Type B pancreatic cell (in vitro differentiated cells): ENCODE measurements around the gene PAK6. TPM values are rescaled to one million over a fixed set of nuclear protein-coding genes. Genes with fewer than 3 reads are reported as not detected.

Source experiments
- DNase-seq: peaks from one replicate; pipeline ENCODE4 v3.0.0; 2021; ENCODE audit warnings: mixed read lengths; ENCODE audit not compliant: unreplicated experiment; ENCODE audit errors: extremely low spot score
- H3K27ac Mint-ChIP-seq: 2 replicates; pipeline ENCODE4 v1.8.0; 2021; ENCODE audit warnings: mild to moderate bottlenecking, mixed read lengths
- H3K27me3 Mint-ChIP-seq: 2 replicates; pipeline ENCODE4 v1.8.0; 2021; ENCODE audit warnings: mixed read lengths
- H3K36me3 Mint-ChIP-seq: 2 replicates; pipeline ENCODE4 v1.8.0; 2021; ENCODE audit warnings: mixed read lengths
- H3K4me1 Mint-ChIP-seq: one replicate; pipeline ENCODE4 v1.8.0; 2021; ENCODE audit warnings: mixed read lengths; ENCODE audit not compliant: unreplicated experiment
- H3K4me3 Mint-ChIP-seq: 2 replicates; pipeline ENCODE4 v1.8.0; 2021; ENCODE audit warnings: mild to moderate bottlenecking, mixed read lengths
- H3K9me3 Mint-ChIP-seq: 2 replicates; pipeline ENCODE4 v1.8.0; 2021; ENCODE audit warnings: mixed read lengths
- total RNA-seq: library from RNA; stranded (reverse); gene quantifications from 2 replicates; pipeline ENCODE4 v1.2.1, GENCODE V29; 2021; ENCODE audit warnings: low replicate concordance
- TF ChIP-seq, protein P1 (sequence below): fragments of 200-600 bp; sonication (generic); conservative IDR thresholded peaks from 2 replicates; pipeline ENCODE4 v1.5.0; 2021; ENCODE audit warnings: antibody characterized with exemption, mild to moderate bottlenecking

Gene PAK6
- total RNA-seq, 1 donor from 2014 or later = 7.8 TPM

DNA sequence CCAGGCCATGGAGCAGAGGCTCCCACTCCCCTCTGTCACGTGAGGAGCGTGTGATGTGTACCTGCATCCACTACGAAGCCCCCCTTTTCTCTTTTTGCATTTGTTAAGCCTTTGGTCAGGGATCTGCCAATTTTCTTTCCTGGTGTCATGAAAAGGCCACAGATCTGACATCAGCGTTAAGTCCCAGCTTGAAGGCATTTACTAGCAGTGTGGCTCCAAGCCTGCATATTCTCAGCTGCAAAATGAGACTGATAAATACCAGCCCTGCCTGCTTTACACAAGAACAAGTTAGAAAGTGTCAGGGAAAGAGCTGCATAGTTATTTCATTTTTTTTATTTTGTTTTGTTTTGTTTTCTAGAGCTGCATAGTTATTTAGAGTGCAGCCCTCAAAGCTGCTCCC is 46.3 kb downstream of the PAK6 start:
- TF ChIP-seq, protein P1, sequence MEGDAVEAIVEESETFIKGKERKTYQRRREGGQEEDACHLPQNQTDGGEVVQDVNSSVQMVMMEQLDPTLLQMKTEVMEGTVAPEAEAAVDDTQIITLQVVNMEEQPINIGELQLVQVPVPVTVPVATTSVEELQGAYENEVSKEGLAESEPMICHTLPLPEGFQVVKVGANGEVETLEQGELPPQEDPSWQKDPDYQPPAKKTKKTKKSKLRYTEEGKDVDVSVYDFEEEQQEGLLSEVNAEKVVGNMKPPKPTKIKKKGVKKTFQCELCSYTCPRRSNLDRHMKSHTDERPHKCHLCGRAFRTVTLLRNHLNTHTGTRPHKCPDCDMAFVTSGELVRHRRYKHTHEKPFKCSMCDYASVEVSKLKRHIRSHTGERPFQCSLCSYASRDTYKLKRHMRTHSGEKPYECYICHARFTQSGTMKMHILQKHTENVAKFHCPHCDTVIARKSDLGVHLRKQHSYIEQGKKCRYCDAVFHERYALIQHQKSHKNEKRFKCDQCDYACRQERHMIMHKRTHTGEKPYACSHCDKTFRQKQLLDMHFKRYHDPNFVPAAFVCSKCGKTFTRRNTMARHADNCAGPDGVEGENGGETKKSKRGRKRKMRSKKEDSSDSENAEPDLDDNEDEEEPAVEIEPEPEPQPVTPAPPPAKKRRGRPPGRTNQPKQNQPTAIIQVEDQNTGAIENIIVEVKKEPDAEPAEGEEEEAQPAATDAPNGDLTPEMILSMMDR = no peak
- Mint-ChIP-seq H3K27me3 (peaks cover 59% of the 10 kb centered on the region), H3K36me3 (no peaks in the 10 kb centered on the region), H3K4me3 (peak overlapping the region; percentile 76), H3K27ac (peak overlapping the region; percentile 61), H3K9me3 (no peaks in the 10 kb centered on the region), H3K4me1 (peaks cover 28% of the 10 kb centered on the region)
- DNase-seq = no peak

DNA sequence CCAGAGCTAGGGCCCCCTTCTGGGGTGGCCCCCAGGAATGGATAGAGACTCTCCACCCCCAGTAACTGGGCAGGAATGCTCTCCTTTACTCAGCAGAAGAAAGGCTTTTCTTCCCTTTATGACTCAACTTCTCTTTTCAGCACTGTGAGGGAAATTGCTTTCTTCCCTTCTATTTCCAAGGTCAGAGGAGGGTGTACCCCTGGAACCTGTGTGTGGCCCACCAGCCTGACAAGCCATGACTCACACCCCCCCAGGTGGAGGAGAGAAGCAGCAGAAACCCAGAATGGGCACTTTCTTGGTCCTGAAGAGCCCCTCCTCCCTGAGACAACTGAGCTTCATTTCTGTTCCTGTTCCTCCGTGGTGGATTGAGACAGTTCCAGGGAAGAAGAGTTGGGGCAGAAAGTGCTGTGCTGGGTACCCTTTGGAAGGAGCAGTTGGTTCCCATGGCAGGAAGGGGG is 46.7 kb downstream of the PAK6 start:
- Mint-ChIP-seq H3K27ac (peak overlapping the region; percentile 61), H3K4me3 (peak overlapping the region; percentile 76), H3K4me1 (peaks cover 23% of the 10 kb centered on the region), H3K27me3 (peaks cover 58% of the 10 kb centered on the region), H3K36me3 (no peaks in the 10 kb centered on the region), H3K9me3 (no peaks in the 10 kb centered on the region)
- TF ChIP-seq, protein P1 = no peak
- no peak for DNase-seq

DNA sequence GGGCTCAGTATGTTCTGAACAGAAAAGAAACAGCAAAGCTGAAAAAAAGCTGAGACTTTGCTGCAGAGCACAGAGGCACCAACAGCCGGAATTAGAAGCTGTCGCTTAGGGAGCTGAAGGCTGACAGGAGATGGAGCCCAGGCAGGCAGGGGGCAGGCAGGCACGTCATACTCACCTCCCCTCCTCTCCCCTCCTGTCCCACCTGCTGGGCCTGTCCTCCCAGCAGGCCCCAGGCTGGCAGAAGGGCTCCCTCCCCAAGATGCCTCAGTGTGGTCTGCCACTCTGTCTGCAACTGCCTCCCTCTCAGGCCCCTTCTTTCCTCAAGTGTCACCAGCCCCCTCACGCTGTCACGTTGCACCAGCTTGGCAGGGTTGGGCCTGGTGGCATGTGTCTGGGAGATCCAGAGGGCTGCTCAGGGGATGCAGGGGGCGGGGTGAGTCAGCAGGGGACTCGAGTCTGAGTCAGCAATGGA is 47.2 kb downstream of the PAK6 start:
- peaks cover 54% of the 10 kb centered on the region for H3K27me3 Mint-ChIP-seq
- TF ChIP-seq, protein P1 = no peak
- H3K9me3 Mint-ChIP-seq = no peaks in the 10 kb centered on the region
- peak overlapping the region; percentile 61 for H3K27ac Mint-ChIP-seq
- H3K4me1 Mint-ChIP-seq = peaks cover 22% of the 10 kb centered on the region
- DNase-seq = no peak
- no peaks in the 10 kb centered on the region for H3K36me3 Mint-ChIP-seq
- H3K4me3 Mint-ChIP-seq = no peak overlapping the region

DNA sequence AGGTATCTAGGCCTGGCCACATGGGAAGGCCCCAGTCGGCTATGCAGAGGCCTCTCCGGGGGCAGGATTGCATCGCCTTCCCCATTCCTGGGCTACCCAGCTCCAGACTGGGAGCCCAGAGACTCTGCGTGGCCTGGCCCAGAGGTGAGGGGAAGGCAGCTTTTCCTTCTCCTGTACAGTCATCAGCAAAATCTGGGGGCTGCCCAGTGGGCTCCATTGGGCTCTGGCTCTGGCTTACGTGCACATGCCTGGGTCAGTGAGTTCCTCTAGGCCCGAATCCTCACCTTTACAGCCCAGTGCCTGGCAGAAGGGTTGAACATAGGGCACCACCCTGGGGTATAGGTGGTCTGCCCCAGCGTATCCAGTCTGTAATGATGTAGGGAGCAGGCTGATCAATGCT is 47.9 kb downstream of the PAK6 start:
- peaks cover 52% of the 10 kb centered on the region for H3K27me3 Mint-ChIP-seq
- H3K27ac Mint-ChIP-seq = no peak overlapping the region
- TF ChIP-seq, protein P1 = no peak
- no peaks in the 10 kb centered on the region for H3K36me3 Mint-ChIP-seq
- H3K4me1 Mint-ChIP-seq = peaks cover 22% of the 10 kb centered on the region
- no peaks in the 10 kb centered on the region for H3K9me3 Mint-ChIP-seq
- no peak for DNase-seq
- no peak overlapping the region for H3K4me3 Mint-ChIP-seq

DNA sequence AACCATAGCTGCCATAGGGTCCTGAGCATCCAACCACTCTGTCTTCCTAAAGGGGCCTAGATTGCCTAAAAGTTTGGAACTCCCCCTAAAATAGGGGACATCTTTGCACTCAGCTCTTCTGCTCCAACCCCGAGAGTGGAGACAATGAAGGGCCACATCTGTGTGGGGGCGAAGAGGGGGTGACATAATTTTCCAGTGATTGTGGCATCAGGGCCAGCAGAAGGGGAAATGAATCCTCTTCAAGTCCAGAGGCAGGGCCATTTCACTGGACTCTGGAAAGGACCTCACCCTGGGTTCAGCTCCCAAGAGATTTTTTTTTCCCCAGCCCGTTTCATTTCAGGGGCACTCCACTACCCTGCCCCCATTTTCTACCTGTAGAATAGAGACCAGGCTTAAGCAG is 48.6 kb downstream of the PAK6 start:
- no peak for DNase-seq
- Mint-ChIP-seq H3K36me3 (no peaks in the 10 kb centered on the region), H3K9me3 (no peaks in the 10 kb centered on the region), H3K4me3 (no peak overlapping the region), H3K27me3 (peaks cover 59% of the 10 kb centered on the region), H3K27ac (no peak overlapping the region), H3K4me1 (peaks cover 22% of the 10 kb centered on the region)
- TF ChIP-seq, protein P1 = no peak

DNA sequence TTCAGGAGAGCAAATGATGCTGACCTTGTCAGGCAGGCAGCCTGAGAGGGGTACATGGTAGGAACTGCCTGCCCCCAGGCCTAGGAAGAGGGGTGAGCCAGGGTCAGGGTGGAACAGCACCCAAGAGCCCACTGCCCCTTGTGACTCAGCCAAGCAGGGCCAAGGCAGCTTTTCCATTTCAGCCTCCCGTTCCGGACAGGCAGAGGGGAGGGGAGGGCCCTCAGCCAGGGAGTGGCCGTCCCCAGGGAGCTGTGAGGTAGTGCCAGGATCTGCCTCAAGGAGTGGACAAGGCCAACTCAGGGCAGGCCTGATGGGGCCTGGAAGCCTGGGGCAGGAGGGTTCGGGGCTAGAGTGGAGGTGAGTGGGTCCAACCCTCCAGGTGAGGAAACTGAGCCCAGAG is 49.1 kb downstream of the PAK6 start:
- peaks cover 64% of the 10 kb centered on the region for H3K27me3 Mint-ChIP-seq
- TF ChIP-seq, protein P1 = no peak
- H3K36me3 Mint-ChIP-seq = no peaks in the 10 kb centered on the region
- DNase-seq = no peak
- no peak overlapping the region for H3K4me3 Mint-ChIP-seq
- H3K27ac Mint-ChIP-seq = no peak overlapping the region
- H3K4me1 Mint-ChIP-seq = peaks cover 22% of the 10 kb centered on the region
- H3K9me3 Mint-ChIP-seq = no peaks in the 10 kb centered on the region
